Neural cell (in vitro differentiated cells): ENCODE results near the gene SNRK.

Source experiments
- EP300 ChIP-seq: fragments of 450-650 bp; conservative IDR thresholded peaks from 2 replicates; pipeline ENCODE4 v1.6.1; 2014; ENCODE audit warnings: antibody characterized with exemption, mild to moderate bottlenecking, moderate library complexity; ENCODE audit not compliant: poor library complexity, severe bottlenecking
- EZH2 ChIP-seq: fragments of 200-600, 300-800 bp; shearing (Covaris generic), sonication (generic); IDR thresholded peaks from 2 replicates; pipeline ENCODE4 v1.6.1; 2014; ENCODE audit warnings: antibody characterized with exemption, low read length, borderline replicate concordance, mild to moderate bottlenecking; ENCODE audit not compliant: insufficient read depth, poor library complexity, severe bottlenecking
- MXI1 ChIP-seq: fragments of 450-650 bp; conservative IDR thresholded peaks from 2 replicates; pipeline ENCODE4 v1.6.1; 2014; ENCODE audit warnings: antibody characterized with exemption, mild to moderate bottlenecking; ENCODE audit not compliant: poor library complexity, severe bottlenecking
- POLR2AphosphoS5 ChIP-seq: IDR thresholded peaks from 2 replicates; pipeline ENCODE4 v1.6.1; 2012
- RAD21 ChIP-seq: fragments of 450-650 bp; conservative IDR thresholded peaks from 2 replicates; pipeline ENCODE4 v1.6.1; 2014; ENCODE audit warnings: antibody characterized with exemption, mild to moderate bottlenecking, moderate library complexity
- SMC3 ChIP-seq: fragments of 450-650 bp; conservative IDR thresholded peaks from 2 replicates; pipeline ENCODE4 v1.6.1; 2014; ENCODE audit warnings: antibody characterized with exemption, mild to moderate bottlenecking, moderate library complexity; ENCODE audit not compliant: poor library complexity
- TAF1 ChIP-seq: IDR thresholded peaks from 2 replicates; pipeline ENCODE4 v1.6.1; 2012; ENCODE audit warnings: low read depth
- TF ChIP-seq, protein P1 (sequence below): fragments of 450-650 bp; IDR thresholded peaks from 2 replicates; pipeline ENCODE4 v1.5.1; 2014; ENCODE audit warnings: antibody characterized with exemption, mild to moderate bottlenecking, moderate library complexity; ENCODE audit not compliant: poor library complexity, severe bottlenecking
- TF ChIP-seq, protein P2 (sequence below): IDR thresholded peaks from 2 replicates; pipeline ENCODE4 v1.6.1; 2012; ENCODE audit warnings: borderline replicate concordance

DNA sequence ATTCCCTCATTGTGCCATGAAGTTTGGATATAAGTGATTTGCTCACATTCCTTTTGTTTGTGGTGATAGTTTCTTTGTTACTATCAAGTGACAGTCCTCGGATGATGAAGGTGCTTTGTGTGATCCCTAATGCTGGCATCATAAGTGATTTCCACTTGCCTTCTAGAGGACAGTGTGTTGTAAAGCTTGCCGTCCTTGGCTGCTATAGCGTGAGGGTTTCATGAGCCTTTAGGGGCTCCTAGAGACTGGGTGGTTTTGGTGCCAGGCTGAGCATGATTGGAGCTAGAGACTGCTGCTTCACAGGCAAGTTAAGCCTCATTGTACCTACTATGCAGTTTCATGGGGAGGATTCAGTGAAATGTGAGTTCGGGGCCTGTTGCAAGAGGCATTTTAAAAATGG, 12.4 kb downstream of the SNRK start:
- TF ChIP-seq, protein P1, sequence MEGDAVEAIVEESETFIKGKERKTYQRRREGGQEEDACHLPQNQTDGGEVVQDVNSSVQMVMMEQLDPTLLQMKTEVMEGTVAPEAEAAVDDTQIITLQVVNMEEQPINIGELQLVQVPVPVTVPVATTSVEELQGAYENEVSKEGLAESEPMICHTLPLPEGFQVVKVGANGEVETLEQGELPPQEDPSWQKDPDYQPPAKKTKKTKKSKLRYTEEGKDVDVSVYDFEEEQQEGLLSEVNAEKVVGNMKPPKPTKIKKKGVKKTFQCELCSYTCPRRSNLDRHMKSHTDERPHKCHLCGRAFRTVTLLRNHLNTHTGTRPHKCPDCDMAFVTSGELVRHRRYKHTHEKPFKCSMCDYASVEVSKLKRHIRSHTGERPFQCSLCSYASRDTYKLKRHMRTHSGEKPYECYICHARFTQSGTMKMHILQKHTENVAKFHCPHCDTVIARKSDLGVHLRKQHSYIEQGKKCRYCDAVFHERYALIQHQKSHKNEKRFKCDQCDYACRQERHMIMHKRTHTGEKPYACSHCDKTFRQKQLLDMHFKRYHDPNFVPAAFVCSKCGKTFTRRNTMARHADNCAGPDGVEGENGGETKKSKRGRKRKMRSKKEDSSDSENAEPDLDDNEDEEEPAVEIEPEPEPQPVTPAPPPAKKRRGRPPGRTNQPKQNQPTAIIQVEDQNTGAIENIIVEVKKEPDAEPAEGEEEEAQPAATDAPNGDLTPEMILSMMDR, result no peak
- no peak for TF ChIP-seq TAF1
- TF ChIP-seq, protein P2, sequence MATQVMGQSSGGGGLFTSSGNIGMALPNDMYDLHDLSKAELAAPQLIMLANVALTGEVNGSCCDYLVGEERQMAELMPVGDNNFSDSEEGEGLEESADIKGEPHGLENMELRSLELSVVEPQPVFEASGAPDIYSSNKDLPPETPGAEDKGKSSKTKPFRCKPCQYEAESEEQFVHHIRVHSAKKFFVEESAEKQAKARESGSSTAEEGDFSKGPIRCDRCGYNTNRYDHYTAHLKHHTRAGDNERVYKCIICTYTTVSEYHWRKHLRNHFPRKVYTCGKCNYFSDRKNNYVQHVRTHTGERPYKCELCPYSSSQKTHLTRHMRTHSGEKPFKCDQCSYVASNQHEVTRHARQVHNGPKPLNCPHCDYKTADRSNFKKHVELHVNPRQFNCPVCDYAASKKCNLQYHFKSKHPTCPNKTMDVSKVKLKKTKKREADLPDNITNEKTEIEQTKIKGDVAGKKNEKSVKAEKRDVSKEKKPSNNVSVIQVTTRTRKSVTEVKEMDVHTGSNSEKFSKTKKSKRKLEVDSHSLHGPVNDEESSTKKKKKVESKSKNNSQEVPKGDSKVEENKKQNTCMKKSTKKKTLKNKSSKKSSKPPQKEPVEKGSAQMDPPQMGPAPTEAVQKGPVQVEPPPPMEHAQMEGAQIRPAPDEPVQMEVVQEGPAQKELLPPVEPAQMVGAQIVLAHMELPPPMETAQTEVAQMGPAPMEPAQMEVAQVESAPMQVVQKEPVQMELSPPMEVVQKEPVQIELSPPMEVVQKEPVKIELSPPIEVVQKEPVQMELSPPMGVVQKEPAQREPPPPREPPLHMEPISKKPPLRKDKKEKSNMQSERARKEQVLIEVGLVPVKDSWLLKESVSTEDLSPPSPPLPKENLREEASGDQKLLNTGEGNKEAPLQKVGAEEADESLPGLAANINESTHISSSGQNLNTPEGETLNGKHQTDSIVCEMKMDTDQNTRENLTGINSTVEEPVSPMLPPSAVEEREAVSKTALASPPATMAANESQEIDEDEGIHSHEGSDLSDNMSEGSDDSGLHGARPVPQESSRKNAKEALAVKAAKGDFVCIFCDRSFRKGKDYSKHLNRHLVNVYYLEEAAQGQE, result no peak
- TF ChIP-seq MXI1, result no peak
- no peak for TF ChIP-seq POLR2AphosphoS5
- no peak for TF ChIP-seq EP300
- TF ChIP-seq EZH2, result no peak
- no peak for TF ChIP-seq SMC3
- no peak for TF ChIP-seq RAD21
